ENCODE measurements around the gene CLSTN2.

- TF ChIP-seq CTCF (IDR thresholded peaks at IDR 0.05; ENCODE audit: poor library complexity) (no peak), EZH2 (IDR thresholded peaks at IDR 0.05; ENCODE audit: borderline replicate concordance) (no peak), EZH2phosphoT487 (IDR thresholded peaks at IDR 0.05; ENCODE audit: low read depth, severe bottlenecking, unreplicated experiment) (no peak)
Measured at GRCh38 chr3:140470962-140471361, 536.0 kb downstream of the CLSTN2 start.

Measured in hepatocyte (in vitro differentiated cells).